GM19238 (cell line): ENCODE results near the gene SELENOT.

ENCODE experiments used
- DNase-seq: peaks from one replicate; pipeline ENCODE4 v3.0.0; 2011; ENCODE audit warnings: low spot score; ENCODE audit not compliant: insufficient read length

The SELENOT gene

DNA sequence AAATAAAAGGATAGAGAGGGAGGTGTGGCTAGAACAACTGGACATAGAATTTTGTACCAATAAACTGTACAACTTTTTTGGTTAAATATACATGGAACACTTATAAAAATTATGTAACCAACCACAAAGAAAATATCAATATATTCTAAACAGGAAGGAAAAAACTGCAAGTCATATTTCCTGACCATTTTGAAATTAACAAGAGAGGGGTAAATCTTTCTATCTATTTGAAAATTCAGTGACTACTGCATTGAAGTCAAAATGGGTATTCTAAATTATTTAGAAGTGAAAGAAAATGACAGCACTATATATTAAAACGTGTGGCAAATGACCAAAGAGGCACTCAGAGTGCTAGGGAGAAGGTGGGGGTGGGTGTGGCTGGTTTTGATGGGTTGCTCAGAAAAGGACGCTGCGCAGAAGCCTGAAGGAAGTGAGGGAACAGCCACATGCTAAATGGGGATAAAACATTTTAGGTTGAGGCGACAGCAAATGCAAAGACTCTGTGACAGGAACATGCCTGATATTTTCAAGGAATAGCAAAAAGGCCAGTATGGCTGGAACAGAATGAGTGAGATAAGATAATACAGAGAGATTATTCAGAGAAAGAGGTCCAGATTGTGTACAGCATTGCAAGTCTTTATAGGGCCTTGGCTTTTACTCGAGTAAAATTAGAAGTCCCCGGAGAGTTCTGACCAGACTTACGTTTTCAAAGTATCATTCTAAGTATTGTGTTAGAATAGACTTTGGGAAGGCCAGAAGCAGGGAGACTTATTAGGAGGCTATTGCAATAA, 59.5 kb downstream of the SELENOT start:
- no peak for DNase-seq

DNA sequence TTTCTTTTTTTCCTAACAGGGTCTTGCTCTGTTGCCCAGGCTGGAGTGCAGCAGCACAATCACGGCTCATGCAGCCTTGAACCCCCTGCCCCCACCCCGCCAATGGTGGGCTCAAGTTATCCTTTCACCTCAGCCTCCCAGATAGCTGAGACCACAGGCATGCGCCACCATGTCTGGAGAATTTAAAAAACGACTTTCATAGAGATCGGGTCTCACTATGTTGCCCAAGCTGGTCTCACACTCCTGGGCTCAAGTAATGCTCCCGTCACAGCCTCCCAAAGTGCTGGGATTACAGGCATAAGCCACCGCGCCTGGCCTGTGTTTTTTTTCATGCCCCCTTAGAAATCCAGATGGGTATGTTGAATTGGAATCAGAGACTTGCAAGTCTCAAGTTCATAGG, 60.3 kb downstream of the SELENOT start:
- DNase-seq = no peak

DNA sequence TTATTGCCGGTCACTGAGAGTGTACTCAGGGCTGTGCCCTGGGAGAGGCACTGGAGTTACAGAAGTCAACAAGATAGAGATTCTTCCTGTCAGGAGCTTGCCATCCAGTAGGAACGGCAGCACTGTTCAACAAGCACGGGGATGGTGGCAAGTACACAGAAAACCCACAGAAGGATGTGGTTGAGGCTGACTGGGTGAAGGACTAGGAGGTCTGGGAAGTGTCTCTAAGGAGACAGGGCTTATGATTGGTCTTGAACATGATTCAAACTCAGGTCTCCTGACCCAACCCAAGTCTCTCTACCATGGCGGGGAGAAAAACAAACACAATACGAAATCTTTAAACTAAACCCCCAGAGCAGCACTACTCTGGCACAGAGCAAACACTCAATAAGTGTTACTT, 63.0 kb downstream of the SELENOT start:
- no peak for DNase-seq

- DNase-seq = no peak
Observed at GRCh38 chr3:150673966-150674365, 70.8 kb downstream of the SELENOT start.

- no peak for DNase-seq
Observed at GRCh38 chr3:150675587-150675986, 72.5 kb downstream of the SELENOT start.
